Measurements from ENCODE around the gene SLC6A7.

- TF ChIP-seq POLR2A (IDR thresholded peaks at IDR 0.05; ENCODE audit: low read depth, low read length) (no peak), POLR2AphosphoS5 (IDR thresholded peaks at IDR 0.05; ENCODE audit: low read depth, low read length) (no peak), TAF1 (IDR thresholded peaks at IDR 0.05; ENCODE audit: low read depth, low read length) (no peak)
These were observed 57.9 kb downstream of the SLC6A7 start for GRCh38 chr5:150247726-150248125.
